ENCODE data around the gene AIG1.
A peak's percentile ranks its signal among the peaks of the same experiment; 100 is the strongest.

AIG1 gene

GRCh38 chr6:143022587-143022986 is 38.1 kb upstream of the AIG1 start:
- no peaks in the 10 kb centered on the region for H3K27me3 ChIP-seq (replicated peaks; ENCODE audit: control insufficient read depth, insufficient read depth, low read length)
- no peak for DNase-seq (ENCODE audit: extremely low read depth, insufficient read length)
- TF ChIP-seq CTCF (IDR thresholded peaks at IDR 0.05; ENCODE audit: insufficient read depth, low read length, poor library complexity, severe bottlenecking) = no peak
- H3K4me3 ChIP-seq (replicated peaks; ENCODE audit: low read depth, low read length) = no peak overlapping the region
- H3K36me3 ChIP-seq (ENCODE audit: control insufficient read depth, insufficient read depth, low read length) = no peaks in the 10 kb centered on the region

GRCh38 chr6:143023695-143024094 is 37.0 kb upstream of the AIG1 start:
- no peak for DNase-seq (ENCODE audit: extremely low read depth, insufficient read length)
- Histone ChIP-seq H3K4me3 (replicated peaks; ENCODE audit: low read depth, low read length) (no peak overlapping the region), H3K27me3 (replicated peaks; ENCODE audit: control insufficient read depth, insufficient read depth, low read length) (no peaks in the 10 kb centered on the region), H3K36me3 (ENCODE audit: control insufficient read depth, insufficient read depth, low read length) (no peaks in the 10 kb centered on the region)
- TF ChIP-seq CTCF (IDR thresholded peaks at IDR 0.05; ENCODE audit: insufficient read depth, low read length, poor library complexity, severe bottlenecking) = no peak

GRCh38 chr6:143024977-143025376 is 35.7 kb upstream of the AIG1 start:
- H3K27me3 ChIP-seq (replicated peaks; ENCODE audit: control insufficient read depth, insufficient read depth, low read length) = no peaks in the 10 kb centered on the region
- no peak overlapping the region for H3K4me3 ChIP-seq (replicated peaks; ENCODE audit: low read depth, low read length)
- TF ChIP-seq CTCF (IDR thresholded peaks at IDR 0.05; ENCODE audit: insufficient read depth, low read length, poor library complexity, severe bottlenecking) = no peak
- H3K36me3 ChIP-seq (ENCODE audit: control insufficient read depth, insufficient read depth, low read length) = no peaks in the 10 kb centered on the region
- no peak for DNase-seq (ENCODE audit: extremely low read depth, insufficient read length)

GRCh38 chr6:143026696-143027449 is 33.8 kb upstream of the AIG1 start:
- Histone ChIP-seq H3K36me3 (ENCODE audit: control insufficient read depth, insufficient read depth, low read length) (no peaks in the 10 kb centered on the region), H3K4me3 (replicated peaks; ENCODE audit: low read depth, low read length) (no peak overlapping the region), H3K27me3 (replicated peaks; ENCODE audit: control insufficient read depth, insufficient read depth, low read length) (no peaks in the 10 kb centered on the region)
- peak; percentile 77 for TF ChIP-seq CTCF (IDR thresholded peaks at IDR 0.05; ENCODE audit: insufficient read depth, low read length, poor library complexity, severe bottlenecking)
- no peak for DNase-seq (ENCODE audit: extremely low read depth, insufficient read length)

- H3K36me3 ChIP-seq (ENCODE audit: control insufficient read depth, insufficient read depth, low read length) = no peaks in the 10 kb centered on the region
- TF ChIP-seq CTCF (IDR thresholded peaks at IDR 0.05; ENCODE audit: insufficient read depth, low read length, poor library complexity, severe bottlenecking) = no peak
- H3K27me3 ChIP-seq (replicated peaks; ENCODE audit: control insufficient read depth, insufficient read depth, low read length) = no peaks in the 10 kb centered on the region
- no peak for DNase-seq (ENCODE audit: extremely low read depth, insufficient read length)
- no peak overlapping the region for H3K4me3 ChIP-seq (replicated peaks; ENCODE audit: low read depth, low read length)
These were observed 25.9 kb upstream of the AIG1 start for GRCh38 chr6:143034689-143035334.
